HG02798 (cell line): ENCODE measurements around the gene SYDE2.
"Not testable (repeated sequence)": the region's sequence is repeated elsewhere in the genome, so short reads cannot be mapped to it uniquely, and the experiment has no call there.

Experiments used
- ATAC-seq: cut with Tn5 transposase; IDR thresholded peaks from one replicate; pipeline ENCODE4 v1.9.1; 2021; ENCODE audit warnings: mild to moderate bottlenecking; ENCODE audit not compliant: unreplicated experiment, poor library complexity

Gene SYDE2

DNA sequence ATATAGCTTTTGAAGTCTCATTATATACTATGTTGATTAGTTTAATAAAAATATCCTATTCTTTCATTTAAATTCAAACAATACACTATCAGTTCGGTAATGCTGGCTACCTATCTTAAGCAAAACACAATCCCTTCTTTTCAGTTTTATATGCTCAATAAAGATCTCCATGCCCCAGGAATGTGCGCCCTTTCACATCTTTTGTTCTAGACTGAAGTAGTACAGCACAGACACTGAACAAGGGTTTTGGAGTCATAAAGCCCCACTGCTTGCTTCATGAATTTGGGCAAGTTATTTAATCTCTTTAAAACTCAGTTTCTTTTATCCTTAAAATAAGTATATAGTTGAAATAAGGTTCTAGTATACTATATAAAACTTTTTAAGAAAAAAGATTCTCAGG lies 22.4 kb downstream of the SYDE2 start:
- ATAC-seq: no peak

DNA sequence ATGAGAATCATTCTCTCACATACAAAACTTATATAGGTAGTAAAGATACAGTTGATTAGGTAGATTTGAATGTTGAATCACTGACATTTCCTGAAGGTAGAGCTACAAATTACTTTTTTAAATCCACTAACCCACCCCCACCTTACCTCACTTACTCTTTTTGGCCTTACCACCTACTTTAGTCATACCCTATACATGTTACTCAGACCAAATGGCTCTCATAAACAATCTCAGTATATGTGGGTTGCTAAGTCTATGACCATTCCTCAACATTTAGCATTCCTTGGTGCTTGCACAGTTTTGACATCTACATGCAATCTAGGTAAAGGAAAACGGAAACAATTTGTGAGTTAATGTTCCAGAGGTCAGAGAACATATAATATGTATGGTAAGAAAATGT lies 26.3 kb downstream of the SYDE2 start:
- ATAC-seq: no peak

DNA sequence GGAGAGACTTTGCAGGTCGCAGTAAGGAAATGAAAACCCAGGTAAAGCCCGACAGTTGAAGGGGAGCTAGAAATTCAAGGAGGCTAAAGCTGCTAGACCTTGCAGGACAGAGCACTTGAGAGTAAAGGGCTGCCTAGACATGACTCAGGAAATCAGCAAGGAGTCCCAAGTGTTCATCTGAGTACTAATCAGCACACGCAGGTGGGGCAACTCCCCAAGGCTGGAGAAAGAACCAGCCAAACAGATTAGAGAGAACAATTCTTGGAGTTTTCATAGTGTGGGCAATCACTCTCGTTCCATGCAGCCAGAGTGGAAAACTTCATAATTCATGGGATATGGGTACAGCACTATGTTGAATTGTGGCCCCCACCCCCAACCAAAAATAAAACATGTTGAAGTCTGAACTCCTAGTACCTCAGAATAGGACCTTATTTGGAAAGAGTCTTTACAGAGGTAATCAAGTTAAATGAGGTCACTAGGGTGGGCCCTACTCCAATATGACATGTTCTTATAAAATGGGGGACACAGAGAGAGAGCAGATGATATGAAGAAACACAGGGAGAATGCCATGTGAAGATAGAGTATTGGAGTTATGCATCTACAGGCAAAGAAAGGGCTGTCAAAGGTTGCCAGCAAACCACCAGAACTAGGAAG lies 28.0 kb downstream of the SYDE2 start:
- no peak for ATAC-seq

- no peak for ATAC-seq
These were observed 29.1 kb downstream of the SYDE2 start for GRCh38 chr1:85171721-85172120.

DNA sequence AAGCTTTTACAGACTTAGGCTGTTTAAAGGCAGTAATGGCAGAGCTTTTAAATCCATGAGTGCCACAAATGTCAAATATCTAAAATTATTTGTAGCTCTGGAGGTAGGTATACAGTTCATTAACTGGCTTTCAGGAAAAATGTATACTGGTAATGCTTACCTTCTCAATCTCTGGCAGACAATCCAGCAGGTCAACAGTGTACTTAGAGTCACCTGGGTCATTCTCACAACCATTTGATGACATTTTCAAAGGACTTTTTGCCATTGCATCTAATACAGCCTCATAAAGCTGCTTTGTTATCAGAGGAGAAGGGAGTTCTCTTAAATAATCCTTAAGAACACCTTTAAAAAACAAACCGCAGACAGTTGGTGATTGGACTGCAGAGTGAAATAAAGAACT lies 31.9 kb downstream of the SYDE2 start:
- no peak for ATAC-seq

- no peak for ATAC-seq
These were observed 34.5 kb downstream of the SYDE2 start for GRCh38 chr1:85166351-85166750.

DNA sequence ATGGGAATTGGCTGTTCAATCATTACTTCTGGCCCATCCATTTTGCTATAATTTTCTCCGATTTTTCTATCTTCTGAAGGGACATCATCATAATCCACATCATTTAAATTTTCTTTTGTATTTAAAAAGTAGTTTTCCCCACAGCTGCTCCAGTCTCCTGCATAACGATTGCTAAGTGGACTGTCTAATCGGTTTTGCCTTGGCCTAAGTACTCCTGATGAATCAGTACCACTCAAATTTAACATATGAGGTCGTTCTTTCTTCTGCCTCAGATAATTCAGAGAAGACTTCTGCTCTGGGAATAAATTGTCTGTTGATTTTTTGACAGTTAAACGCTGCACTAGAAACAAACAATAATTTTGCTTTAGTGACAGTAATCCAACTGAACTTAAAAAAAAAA lies 41.9 kb downstream of the SYDE2 start:
- ATAC-seq: no peak

DNA sequence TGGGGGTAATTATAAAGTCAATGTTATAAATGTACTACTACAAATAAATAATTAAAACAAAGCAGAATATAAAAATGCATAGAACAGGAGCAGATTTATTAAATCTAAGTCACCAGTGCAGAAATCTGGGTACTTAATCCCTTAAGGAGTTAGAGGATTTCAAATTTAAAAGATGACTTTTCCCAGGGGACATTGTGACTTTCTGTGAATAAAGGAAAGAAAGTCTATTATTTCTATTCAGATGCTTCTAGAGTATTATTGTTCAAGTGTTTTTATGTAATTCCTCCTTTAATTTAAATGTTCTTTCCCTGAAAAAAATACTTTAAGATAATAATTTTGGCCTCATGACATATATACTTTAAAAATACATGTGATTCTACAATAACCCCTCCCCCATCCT lies 43.4 kb downstream of the SYDE2 start:
- ATAC-seq: no peak

DNA sequence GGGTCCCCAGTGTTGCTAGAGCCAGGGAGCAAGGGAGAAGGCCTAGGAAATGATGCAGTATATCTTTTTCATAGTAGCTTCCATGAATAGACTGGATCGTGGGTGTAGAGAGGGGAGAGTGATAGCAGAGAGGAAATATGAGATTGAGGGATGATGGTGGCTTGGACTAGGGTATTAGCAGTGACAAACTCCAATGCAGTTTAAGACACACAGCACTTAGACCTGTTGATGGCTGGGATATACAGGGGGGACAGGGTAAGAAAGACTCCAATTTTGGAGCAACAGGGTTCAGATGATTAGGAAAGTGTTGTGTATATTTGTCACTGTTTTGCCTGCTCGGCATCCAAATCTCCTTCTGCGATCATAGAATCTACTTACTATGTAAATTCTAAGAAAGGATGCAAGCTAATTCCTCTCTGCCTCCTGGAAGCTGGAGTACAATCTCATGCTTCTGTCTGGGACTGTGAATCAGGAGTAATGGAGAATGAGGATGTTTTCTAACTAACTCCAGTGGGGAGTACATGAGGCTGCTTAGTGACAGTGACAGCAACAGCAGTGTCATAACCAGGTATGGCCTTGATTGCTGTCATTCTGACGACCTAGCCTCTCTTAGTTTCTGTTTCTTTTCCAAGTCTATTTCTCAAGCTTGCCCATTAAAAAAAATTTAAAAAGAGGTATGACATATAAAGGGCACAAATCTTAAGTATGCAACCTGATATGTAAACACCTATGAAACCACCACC lies 47.5 kb downstream of the SYDE2 start:
- ATAC-seq: peak; percentile 70

- ATAC-seq: no peak
These were observed 49.4 kb downstream of the SYDE2 start for GRCh38 chr1:85151446-85151845.

DNA sequence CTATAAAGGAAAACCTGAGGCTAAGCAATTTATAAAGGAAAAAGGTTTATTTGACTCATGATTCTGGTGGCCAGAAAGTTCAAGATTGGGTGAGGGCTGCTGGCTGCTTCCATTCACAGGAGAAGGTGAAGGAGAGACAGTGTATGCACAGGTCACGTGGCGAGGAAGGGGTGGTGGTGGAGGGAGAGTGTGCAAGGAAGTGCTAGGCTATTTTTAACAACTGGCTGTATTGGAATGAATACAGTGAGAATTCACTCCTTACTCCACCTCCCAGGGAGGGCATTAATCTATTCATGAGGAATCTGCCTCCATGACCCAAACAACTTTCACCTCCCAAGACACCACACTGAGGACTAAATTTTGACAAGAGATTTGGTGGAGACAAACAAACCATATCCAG lies 51.0 kb downstream of the SYDE2 start:
- no peak for ATAC-seq

- peak; percentile 85 for ATAC-seq
These were observed 52.1 kb downstream of the SYDE2 start for GRCh38 chr1:85148524-85149250.

DNA sequence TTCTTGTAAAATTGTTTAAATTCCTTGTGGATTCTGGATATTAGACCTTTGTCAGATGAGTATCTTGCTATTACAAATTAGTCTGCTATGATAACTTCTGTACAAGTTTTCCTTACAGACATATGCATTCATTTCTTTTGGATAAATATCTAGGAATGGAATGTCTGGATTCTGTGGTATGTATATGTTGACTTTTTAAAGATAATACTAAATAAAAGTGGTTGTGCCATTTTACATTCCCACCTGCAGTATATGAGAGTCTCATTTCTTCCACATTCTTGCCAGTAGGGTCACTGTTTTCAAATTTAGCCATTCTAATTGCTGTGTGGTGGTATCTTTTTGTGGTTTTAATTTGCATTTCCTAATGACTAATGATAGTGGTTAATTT lies 53.9 kb downstream of the SYDE2 start:
- ATAC-seq: no peak

GRCh38 chr1:85146298-85146971 lies 54.4 kb downstream of the SYDE2 start:
- not testable (repeated sequence) for ATAC-seq

DNA sequence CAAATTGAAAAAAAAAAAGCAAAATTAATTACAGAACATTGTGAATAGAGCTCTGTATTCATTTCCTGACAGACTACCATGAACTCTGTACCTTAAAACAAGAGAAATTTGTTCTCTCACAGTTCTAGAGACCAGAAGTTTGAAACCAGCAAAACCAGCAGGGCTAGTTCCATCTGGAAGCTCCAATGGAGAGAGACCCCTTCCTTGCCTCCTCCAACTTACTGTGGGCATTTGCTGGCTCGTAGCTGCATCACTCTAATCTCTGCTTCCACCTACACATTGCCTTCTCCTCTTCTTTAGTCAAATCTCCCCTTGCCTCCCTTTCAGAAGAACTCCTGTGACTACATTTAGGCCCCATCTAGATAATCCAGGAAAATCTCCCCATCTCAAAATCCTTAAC lies 56.5 kb downstream of the SYDE2 start:
- no peak for ATAC-seq

DNA sequence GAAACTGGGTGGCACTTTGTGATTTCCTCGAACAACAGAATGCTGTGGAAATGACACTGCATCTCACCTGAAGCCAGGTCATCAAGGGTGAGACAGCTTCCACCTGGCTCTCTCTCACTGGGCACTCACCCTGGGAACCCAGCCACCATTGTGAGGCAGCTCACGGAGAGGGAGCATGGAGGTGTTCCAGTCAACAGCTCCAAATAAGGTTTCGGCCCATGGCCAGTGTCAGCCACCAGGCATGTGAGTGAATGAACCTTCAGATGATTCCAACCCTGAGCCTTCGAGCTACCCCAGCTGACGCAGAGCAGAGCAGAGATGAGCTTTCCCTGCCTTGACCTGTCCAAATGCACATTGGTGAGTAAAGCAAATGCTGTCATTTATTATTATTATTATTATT lies 58.1 kb downstream of the SYDE2 start:
- ATAC-seq: no peak

DNA sequence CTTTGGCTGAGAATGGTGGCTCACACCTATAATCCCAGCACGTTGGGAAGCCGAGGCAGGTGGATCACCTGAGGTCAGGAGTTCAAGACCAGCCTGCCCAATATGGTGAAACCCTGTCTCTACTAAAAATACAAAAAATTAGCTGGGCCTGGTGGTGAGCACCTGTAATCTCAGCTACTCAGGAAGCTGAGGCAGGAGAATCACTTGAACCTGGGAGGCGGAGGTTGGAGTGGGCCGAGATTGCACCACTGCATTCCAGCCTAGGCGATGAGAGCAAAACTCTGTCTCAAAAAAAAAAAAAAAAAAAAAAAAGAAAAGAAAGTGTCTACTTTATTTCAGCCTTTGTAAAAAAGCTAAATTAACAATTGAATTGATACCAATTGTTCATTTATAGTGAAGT lies 62.4 kb downstream of the SYDE2 start:
- not testable (repeated sequence) for ATAC-seq

DNA sequence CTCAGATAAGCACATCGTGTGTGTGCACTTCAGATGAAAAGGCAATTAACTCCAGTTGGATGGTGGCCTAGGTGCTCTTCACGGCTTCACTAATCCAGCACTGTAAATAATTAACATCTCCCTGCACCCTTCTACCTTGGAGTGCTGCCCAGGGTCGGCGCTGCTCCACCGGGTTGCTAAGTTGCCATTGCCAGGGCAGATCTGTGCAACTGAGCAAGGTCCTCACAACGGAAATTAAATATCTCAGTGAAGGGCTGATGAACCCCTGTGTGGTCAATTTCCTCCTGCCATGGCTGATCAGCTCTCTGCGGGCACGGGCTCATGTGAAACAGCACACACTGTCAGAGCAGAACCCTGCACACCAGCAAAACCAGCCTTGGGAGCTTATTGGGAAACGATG lies 63.2 kb downstream of the SYDE2 start:
- no peak for ATAC-seq

DNA sequence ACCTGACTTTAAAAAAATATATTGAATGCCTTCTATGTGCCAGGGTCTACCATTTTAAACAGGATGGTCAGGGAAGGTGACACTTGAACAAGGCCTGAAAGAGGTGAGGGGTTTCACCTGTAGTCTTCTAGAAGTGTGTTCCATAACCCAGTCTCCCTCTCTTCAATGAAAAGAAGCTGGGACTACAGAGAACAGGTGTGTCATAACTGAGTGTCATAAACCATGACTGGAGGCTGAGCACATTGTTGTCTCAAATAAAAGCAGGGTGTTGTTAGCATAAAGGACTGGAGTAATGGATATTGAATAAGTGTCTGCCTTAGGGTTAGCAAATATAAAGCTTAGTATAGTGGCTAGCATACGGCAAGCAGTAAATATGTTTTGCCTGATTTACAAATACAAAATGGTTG lies 65.4 kb downstream of the SYDE2 start:
- ATAC-seq: no peak

GRCh38 chr1:85134583-85135391 lies 66.0 kb downstream of the SYDE2 start:
- no peak for ATAC-seq
